Spinal cord (tissue), 10 donors: ENCODE data around the gene KRT81. TPM values are rescaled to one million over a fixed set of nuclear protein-coding genes. Genes with fewer than 3 reads are reported as not detected.
"Not testable (repeated sequence)": the region's sequence is repeated elsewhere in the genome, so short reads cannot be mapped to it uniquely, and the experiment has no call there.

Experiments used
- DNase-seq, 6 donors: peaks; one replicate each; pipeline versions ENCODE4 v3.0.0 to v3.0.0-alpha.2; 2013 to 2015; ENCODE audit warnings: low spot score in 6 of 6, low read depth in 4 of 6
- H3K27ac ChIP-seq: one replicate; pipeline ENCODE4 v1.5.1; 2013; ENCODE audit warnings: low read depth, low read length, control low read depth
- H3K27me3 ChIP-seq: one replicate; pipeline ENCODE4 v1.6.1; 2013; ENCODE audit warnings: low read length; ENCODE audit not compliant: control insufficient read depth, insufficient read depth
- H3K36me3 ChIP-seq: one replicate; pipeline ENCODE4 v1.6.1; 2013; ENCODE audit warnings: low read length; ENCODE audit not compliant: control insufficient read depth, insufficient read depth
- H3K4me1 ChIP-seq: one replicate; pipeline ENCODE4 v1.6.1; 2013; ENCODE audit warnings: low read length; ENCODE audit not compliant: control insufficient read depth, insufficient read depth
- H3K4me3 ChIP-seq: one replicate; pipeline ENCODE4 v1.5.1; 2013; ENCODE audit warnings: low read depth, low read length, control low read depth
- H3K9me3 ChIP-seq: one replicate; pipeline ENCODE4 v1.6.1; 2013; ENCODE audit warnings: low read length; ENCODE audit not compliant: control insufficient read depth, insufficient read depth
- WGBS: methylation state at CpG from one replicate; pipeline ENCODE4 v1.1.5; 2013; ENCODE audit warnings: missing lambda C conversion rate; ENCODE audit not compliant: insufficient coverage; 5-methylcytosine and 5-hydroxymethylcytosine counted together
- polyA plus RNA-seq, 2 donors: library from polyadenylated mRNA; unstranded; fragments of 120-200 nt; gene quantifications; one replicate each; pipeline ENCODE4 v1.2.1, GENCODE V29; 2013; ENCODE audit not compliant: insufficient read length in 2 of 2
- total RNA-seq, 2 donors: library from RNA; depleted of rRNA in 1 of 2; stranded (reverse); fragments of 120-200 nt in 1 of 2; fragments of >200 nt in 1 of 2; gene quantifications; one replicate each; pipeline versions ENCODE4 v1.2.3 to v1.2.4, GENCODE V29; 2013 to 2014
- donor health status: healthy.

KRT81 gene
- total and polyA plus RNA-seq, 4 donors: 0.15 to 0.55 (median 0.17) TPM; not detected in 1

- no peak overlapping the region for H3K27ac ChIP-seq
- 92% methylated on average over 6 of the region's 7 CpGs for WGBS
These were observed 27.4 kb downstream of the KRT81 start for GRCh38 chr12:52263761-52264434.

GRCh38 chr12:52262286-52262685 is 29.0 kb downstream of the KRT81 start:
- Histone ChIP-seq H3K4me1 (peaks cover 6% of the 10 kb centered on the region), H3K9me3 (no peaks in the 10 kb centered on the region), H3K36me3 (no peaks in the 10 kb centered on the region), H3K4me3 (no peak overlapping the region), H3K27me3 (peaks cover 26% of the 10 kb centered on the region), H3K27ac (no peak overlapping the region)
- DNase-seq: no peak
- WGBS: 100% methylated on average over 1 of the region's 3 CpGs

More at GRCh38 chr12:52263761-52264434, 27.4 kb downstream of the KRT81 start:
- Histone ChIP-seq H3K36me3 (no peaks in the 10 kb centered on the region), H3K4me1 (peaks cover 3% of the 10 kb centered on the region), H3K4me3 (no peak overlapping the region), H3K9me3 (no peaks in the 10 kb centered on the region), H3K27me3 (peaks cover 12% of the 10 kb centered on the region)
- DNase-seq: no peak

- DNase-seq: no peak
- Histone ChIP-seq H3K4me3 (no peak overlapping the region), H3K36me3 (no peaks in the 10 kb centered on the region), H3K27ac (no peak overlapping the region), H3K4me1 (peaks cover 5% of the 10 kb centered on the region), H3K27me3 (peaks cover 36% of the 10 kb centered on the region), H3K9me3 (no peaks in the 10 kb centered on the region)
- WGBS: 80% methylated on average over 1 of the region's 1 CpG
These were observed 30.2 kb downstream of the KRT81 start for GRCh38 chr12:52261208-52261484.

- Histone ChIP-seq H3K9me3 (no peaks in the 10 kb centered on the region), H3K27me3 (peaks cover 39% of the 10 kb centered on the region), H3K27ac (no peak overlapping the region), H3K4me1 (peaks cover 5% of the 10 kb centered on the region), H3K4me3 (no peak overlapping the region), H3K36me3 (no peaks in the 10 kb centered on the region)
- DNase-seq: peak in 1 of 6 donors; percentile 35
- 45% methylated on average over 4 of the region's 9 CpGs for WGBS
These were observed 30.8 kb downstream of the KRT81 start for GRCh38 chr12:52260361-52261207.

GRCh38 chr12:52259657-52260243 is 31.6 kb downstream of the KRT81 start:
- Histone ChIP-seq H3K9me3 (no peaks in the 10 kb centered on the region), H3K36me3 (no peaks in the 10 kb centered on the region), H3K27me3 (peaks cover 46% of the 10 kb centered on the region), H3K4me3 (no peak overlapping the region), H3K27ac (no peak overlapping the region), H3K4me1 (peaks cover 5% of the 10 kb centered on the region)
- no peak for DNase-seq
- 62% methylated on average over 3 of the region's 6 CpGs for WGBS

- DNase-seq: peak in 2 of 6 donors; percentile 44 to 50
- Histone ChIP-seq H3K36me3 (no peaks in the 10 kb centered on the region), H3K27ac (no peak overlapping the region), H3K9me3 (no peaks in the 10 kb centered on the region), H3K27me3 (peaks cover 49% of the 10 kb centered on the region), H3K4me1 (peaks cover 5% of the 10 kb centered on the region), H3K4me3 (no peak overlapping the region)
- WGBS: 4% methylated on average over 72 of the region's 72 CpGs
These were observed 32.9 kb downstream of the KRT81 start for GRCh38 chr12:52258335-52258901.

- not testable (repeated sequence) for H3K9me3 ChIP-seq, H3K27ac ChIP-seq, H3K36me3 ChIP-seq, DNase-seq, H3K4me1 ChIP-seq, H3K4me3 ChIP-seq
- 45% methylated on average over 7 of the region's 13 CpGs for WGBS
- H3K27me3 ChIP-seq: peaks cover 52% of the 10 kb centered on the region
These were observed 33.4 kb downstream of the KRT81 start for GRCh38 chr12:52257922-52258321.

GRCh38 chr12:52257074-52257551 is 34.2 kb downstream of the KRT81 start:
- no peak for DNase-seq
- Histone ChIP-seq H3K4me1 (peaks cover 5% of the 10 kb centered on the region), H3K27ac (no peak overlapping the region), H3K36me3 (no peaks in the 10 kb centered on the region), H3K27me3 (peaks cover 54% of the 10 kb centered on the region), H3K4me3 (no peak overlapping the region), H3K9me3 (no peaks in the 10 kb centered on the region)
- WGBS: 94% methylated on average over 4 of the region's 4 CpGs

GRCh38 chr12:52256584-52256935 is 34.8 kb downstream of the KRT81 start:
- 31% methylated on average over 2 of the region's 2 CpGs for WGBS
- Histone ChIP-seq H3K4me1 (peaks cover 5% of the 10 kb centered on the region), H3K27ac (no peak overlapping the region), H3K27me3 (peaks cover 53% of the 10 kb centered on the region), H3K36me3 (no peaks in the 10 kb centered on the region), H3K9me3 (no peaks in the 10 kb centered on the region), H3K4me3 (no peak overlapping the region)
- no peak for DNase-seq
